Neuronal stem cell (in vitro differentiated cells): ENCODE results near the gene RAB8A.
A peak's percentile ranks its signal among the peaks of the same experiment; 100 is the strongest.

ENCODE experiments used
- DNase-seq: peaks from one replicate; pipeline ENCODE4 v3.0.0-alpha.2; 2013; ENCODE audit warnings: low spot score
- H2AFZ ChIP-seq: one replicate; pipeline ENCODE4 v1.6.1; 2013; ENCODE audit warnings: mild to moderate bottlenecking, low read length, inconsistent platforms
- H2AK5ac ChIP-seq: 2 replicates; pipeline ENCODE4 v1.6.1; 2013; ENCODE audit warnings: low read depth, mild to moderate bottlenecking, inconsistent platforms, low read length, moderate library complexity, mixed read lengths
- H2BK120ac ChIP-seq: 2 replicates; pipeline ENCODE4 v1.6.1; 2013; ENCODE audit warnings: low read depth, mild to moderate bottlenecking, inconsistent platforms, low read length, moderate library complexity, mixed read lengths
- H2BK12ac ChIP-seq: one replicate; pipeline ENCODE4 v1.6.1; 2013; ENCODE audit warnings: low read length, inconsistent platforms
- H2BK15ac ChIP-seq: 2 replicates; pipeline ENCODE4 v1.6.1; 2013; ENCODE audit warnings: mild to moderate bottlenecking, low read length, inconsistent platforms, mixed read lengths
- H2BK5ac ChIP-seq: one replicate; pipeline ENCODE4 v1.6.1; 2013; ENCODE audit warnings: inconsistent platforms, mild to moderate bottlenecking, low read length, moderate library complexity
- H3K14ac ChIP-seq: one replicate; pipeline ENCODE4 v1.6.1; 2013; ENCODE audit warnings: low read length, inconsistent platforms
- H3K18ac ChIP-seq: 2 replicates; pipeline ENCODE4 v1.6.1; 2013; ENCODE audit warnings: low read length, inconsistent platforms
- H3K23ac ChIP-seq: 2 replicates; pipeline ENCODE4 v1.6.1; 2013; ENCODE audit warnings: low read depth, mild to moderate bottlenecking, mixed read lengths, low read length, inconsistent platforms; ENCODE audit not compliant: poor library complexity
- H3K27ac ChIP-seq: replicated peaks from 3 replicates; pipeline ENCODE4 v1.5.1; 2013; ENCODE audit warnings: low read length, inconsistent platforms
- H3K27me3 ChIP-seq, 3 experiments: 2 replicates each; pipeline ENCODE4 v1.6.1; 2013; ENCODE audit warnings: low read length in 3 of 3, mild to moderate bottlenecking in 2 of 3, inconsistent platforms in 1 of 3, low read depth in 1 of 3, mixed read lengths in 1 of 3, moderate library complexity in 1 of 3; ENCODE audit not compliant: control insufficient read depth in 3 of 3, insufficient read depth in 3 of 3
- H3K36me3 ChIP-seq, 2 donors: replicated peaks in 1 of 2; 2 replicates each; pipeline ENCODE4 v1.6.1; 2013; ENCODE audit warnings: low read length in 2 of 2; ENCODE audit not compliant: control insufficient read depth in 2 of 2, insufficient read depth in 2 of 2
- H3K4ac ChIP-seq: 2 replicates; pipeline ENCODE4 v1.6.1; 2013; ENCODE audit warnings: inconsistent platforms, mild to moderate bottlenecking, low read length, moderate library complexity
- H3K4me1 ChIP-seq, 2 donors: 1 replicate in 1 of 2; 2 replicates in 1 of 2; pipeline ENCODE4 v1.6.1; 2013; ENCODE audit warnings: low read length in 2 of 2, low read depth in 1 of 2; ENCODE audit not compliant: control insufficient read depth in 2 of 2, insufficient read depth in 1 of 2
- H3K4me2 ChIP-seq: one replicate; pipeline ENCODE4 v1.6.1; 2013; ENCODE audit warnings: mild to moderate bottlenecking, low read length, inconsistent platforms; ENCODE audit not compliant: insufficient read depth, poor library complexity, severe bottlenecking
- H3K4me3 ChIP-seq, 2 donors: 2 replicates each; pipeline ENCODE4 v1.5.1; 2013; ENCODE audit warnings: low read length in 2 of 2, mild to moderate bottlenecking in 2 of 2, inconsistent platforms in 1 of 2, moderate library complexity in 1 of 2
- H3K79me1 ChIP-seq: one replicate; pipeline ENCODE4 v1.6.1; 2013; ENCODE audit warnings: low read depth, mild to moderate bottlenecking, inconsistent platforms, low read length, moderate library complexity
- H3K9ac ChIP-seq: one replicate; pipeline ENCODE4 v1.6.1; 2013; ENCODE audit warnings: mild to moderate bottlenecking, low read depth, low read length, inconsistent platforms; ENCODE audit not compliant: poor library complexity
- H3K9me3 ChIP-seq, 2 donors: replicated peaks in 1 of 2; 2 replicates each; pipeline versions ENCODE3 to v1.6.1; 2013; ENCODE audit warnings: low read length in 2 of 2, mild to moderate bottlenecking in 2 of 2, inconsistent platforms in 1 of 2, low read depth in 1 of 2, mixed read lengths in 1 of 2, moderate library complexity in 1 of 2; ENCODE audit not compliant: control insufficient read depth in 2 of 2, insufficient read depth in 1 of 2
- H4K8ac ChIP-seq: one replicate; pipeline ENCODE4 v1.6.1; 2013; ENCODE audit warnings: low read depth, mild to moderate bottlenecking, inconsistent platforms, low read length, moderate library complexity
- H4K91ac ChIP-seq: one replicate; pipeline ENCODE4 v1.6.1; 2013; ENCODE audit warnings: low read length, low read depth, mild to moderate bottlenecking, inconsistent platforms; ENCODE audit not compliant: poor library complexity
- WGBS, 2 donors: extraction: QIAGEN DNeasy Blood & Tissue Kit; methylation state at CpG; one replicate each; pipeline ENCODE4 v1.1.7; 2013; ENCODE audit warnings: missing lambda C conversion rate in 2 of 2, mixed read lengths in 1 of 2; ENCODE audit not compliant: insufficient read length in 2 of 2, insufficient replicate concordance in 1 of 2; ENCODE audit errors: extremely low coverage in 2 of 2; 5-methylcytosine and 5-hydroxymethylcytosine counted together

Gene RAB8A

GRCh38 chr19:16125737-16126495 lies 14.2 kb downstream of the RAB8A start:
- no peak overlapping the region for H3K4ac ChIP-seq
- no peak overlapping the region for H2BK15ac ChIP-seq
- H3K14ac ChIP-seq, result peak overlapping the region; percentile 90
- no peak overlapping the region for H3K9ac ChIP-seq
- no peaks in the 10 kb centered on the region for H3K27me3 ChIP-seq
- H4K8ac ChIP-seq, result no peak overlapping the region
- no peak overlapping the region for H2BK12ac ChIP-seq
- no CpG with 5 or more reads among the region's 10 CpGs for WGBS, 2 donors
- no peak overlapping the region for H3K27ac ChIP-seq
- no peak overlapping the region for H2AK5ac ChIP-seq
- DNase-seq, result no peak
- H3K4me3 ChIP-seq, result no peak overlapping the region
- peaks cover 3% of the 10 kb centered on the region for H3K79me1 ChIP-seq
- H4K91ac ChIP-seq, result no peak overlapping the region
- H2AFZ ChIP-seq, result no peak overlapping the region
- H3K36me3 ChIP-seq, result peaks cover 72 to 99% of the 10 kb centered on the region in 2 donors
- H3K23ac ChIP-seq, result no peak overlapping the region
- H3K4me2 ChIP-seq, result no peak overlapping the region
- no peak overlapping the region for H3K18ac ChIP-seq
- H3K9me3 ChIP-seq, result peaks cover 0 to 1% of the 10 kb centered on the region in 2 donors
- H3K4me1 ChIP-seq, result no peaks in the 10 kb centered on the region
- no peak overlapping the region for H2BK120ac ChIP-seq
- peak overlapping the region; percentile 11 for H2BK5ac ChIP-seq

GRCh38 chr19:16127080-16127479 lies 15.4 kb downstream of the RAB8A start:
- Histone ChIP-seq H3K4me1 (no peaks in the 10 kb centered on the region), H3K27ac (no peak overlapping the region), H2BK120ac (no peak overlapping the region)

GRCh38 chr19:16127776-16128371 lies 16.2 kb downstream of the RAB8A start:
- Histone ChIP-seq H2BK120ac (no peak overlapping the region), H3K4me3 (no peak overlapping the region), H2BK15ac (no peak overlapping the region), H3K9me3 (peaks cover 0 to 4% of the 10 kb centered on the region in 2 donors), H3K4me2 (no peak overlapping the region), H3K4me1 (no peaks in the 10 kb centered on the region), H3K27ac (no peak overlapping the region), H3K18ac (no peak overlapping the region), H3K4ac (no peak overlapping the region), H4K91ac (no peak overlapping the region), H3K36me3 (peaks cover 68 to 99% of the 10 kb centered on the region in 2 donors), H3K79me1 (peaks cover 3% of the 10 kb centered on the region), H3K27me3 (no peaks in the 10 kb centered on the region), H2BK5ac (no peak overlapping the region), H3K14ac (no peak overlapping the region), H3K23ac (no peak overlapping the region), H3K9ac (no peak overlapping the region), H2AFZ (no peak overlapping the region), H2AK5ac (no peak overlapping the region), H2BK12ac (peak overlapping the region; percentile 41), H4K8ac (no peak overlapping the region)
- DNase-seq, result no peak
- no CpG with 5 or more reads among the region's 21 CpGs for WGBS, 2 donors

More at GRCh38 chr19:16127080-16127479, 15.4 kb downstream of the RAB8A start:
- H3K23ac ChIP-seq, result peak overlapping the region; percentile 43
- H3K18ac ChIP-seq, result no peak overlapping the region
- no CpG with 5 or more reads among the region's 11 CpGs for WGBS, 2 donors
- no peak overlapping the region for H3K4me3 ChIP-seq
- peaks cover 0 to 4% of the 10 kb centered on the region in 2 donors for H3K9me3 ChIP-seq
- H3K27me3 ChIP-seq, result no peaks in the 10 kb centered on the region
- no peak overlapping the region for H2BK5ac ChIP-seq
- no peak overlapping the region for H2AK5ac ChIP-seq
- no peak for DNase-seq
- H3K9ac ChIP-seq, result no peak overlapping the region
- H3K79me1 ChIP-seq, result peaks cover 3% of the 10 kb centered on the region
- no peak overlapping the region for H3K4me2 ChIP-seq
- H2BK15ac ChIP-seq, result no peak overlapping the region
- H4K8ac ChIP-seq, result no peak overlapping the region
- no peak overlapping the region for H2BK12ac ChIP-seq
- no peak overlapping the region for H4K91ac ChIP-seq
- H3K14ac ChIP-seq, result no peak overlapping the region
- H3K36me3 ChIP-seq, result peaks cover 69 to 99% of the 10 kb centered on the region in 2 donors
- no peak overlapping the region for H2AFZ ChIP-seq
- H3K4ac ChIP-seq, result no peak overlapping the region

- H2BK5ac ChIP-seq, result no peak overlapping the region
- H3K4me1 ChIP-seq, result no peaks in the 10 kb centered on the region
- no peak overlapping the region for H2AFZ ChIP-seq
- no peak overlapping the region for H2BK12ac ChIP-seq
- peaks cover 56 to 80% of the 10 kb centered on the region in 2 donors for H3K36me3 ChIP-seq
- H2BK15ac ChIP-seq, result no peak overlapping the region
- no peak overlapping the region for H3K4ac ChIP-seq
- 100% methylated on average over 1 of the region's 3 CpGs; no CpG with 5 or more reads in 1 of the 2 donors for WGBS, 2 donors
- peak overlapping the region; percentile 25 for H3K9ac ChIP-seq
- H3K4me2 ChIP-seq, result no peak overlapping the region
- no peak overlapping the region for H4K8ac ChIP-seq
- no peak overlapping the region for H3K27ac ChIP-seq
- H4K91ac ChIP-seq, result no peak overlapping the region
- no peak overlapping the region for H3K14ac ChIP-seq
- no peaks in the 10 kb centered on the region for H3K27me3 ChIP-seq
- no peak overlapping the region for H2AK5ac ChIP-seq
- H3K23ac ChIP-seq, result no peak overlapping the region
- H3K79me1 ChIP-seq, result no peaks in the 10 kb centered on the region
- no peak overlapping the region for H2BK120ac ChIP-seq
- no peak for DNase-seq
- peak overlapping the region in 1 of 2 donors; percentile 63 for H3K4me3 ChIP-seq
- H3K9me3 ChIP-seq, result peaks cover 0 to 3% of the 10 kb centered on the region in 2 donors
- no peak overlapping the region for H3K18ac ChIP-seq
Measured at GRCh38 chr19:16131648-16132047, 20.0 kb downstream of the RAB8A start.
